ENCODE measurements around the gene C2CD5. TPM values are rescaled to one million over a fixed set of nuclear protein-coding genes. Genes with fewer than 3 reads are reported as not detected.

C2CD5 gene
- polyA plus RNA-seq, 4 donors, result 63.0 to 95.3 (median 76.4) TPM

DNA sequence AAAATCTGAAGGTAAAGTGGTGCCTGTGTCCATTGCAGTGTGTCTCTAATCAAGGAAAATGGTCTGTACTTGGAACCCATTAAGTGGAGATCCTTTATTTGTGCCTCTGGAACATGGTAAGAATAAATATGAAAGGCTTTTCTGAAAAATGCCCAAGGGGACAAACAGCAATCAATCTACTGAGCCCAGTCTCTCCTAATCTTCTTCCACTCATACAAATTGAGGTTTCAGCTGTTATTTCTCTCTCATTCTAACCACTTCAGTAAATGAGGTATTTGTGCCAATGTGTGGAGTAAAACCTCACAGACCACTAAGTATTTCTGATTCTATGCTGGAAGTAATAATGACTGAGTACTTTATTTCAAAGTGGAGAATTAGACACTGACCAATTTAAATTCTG, 127.5 kb downstream of the C2CD5 start:
- no peak for DNase-seq (ENCODE audit: low read depth in 4 of 4, low spot score in 2 of 4)

DNA sequence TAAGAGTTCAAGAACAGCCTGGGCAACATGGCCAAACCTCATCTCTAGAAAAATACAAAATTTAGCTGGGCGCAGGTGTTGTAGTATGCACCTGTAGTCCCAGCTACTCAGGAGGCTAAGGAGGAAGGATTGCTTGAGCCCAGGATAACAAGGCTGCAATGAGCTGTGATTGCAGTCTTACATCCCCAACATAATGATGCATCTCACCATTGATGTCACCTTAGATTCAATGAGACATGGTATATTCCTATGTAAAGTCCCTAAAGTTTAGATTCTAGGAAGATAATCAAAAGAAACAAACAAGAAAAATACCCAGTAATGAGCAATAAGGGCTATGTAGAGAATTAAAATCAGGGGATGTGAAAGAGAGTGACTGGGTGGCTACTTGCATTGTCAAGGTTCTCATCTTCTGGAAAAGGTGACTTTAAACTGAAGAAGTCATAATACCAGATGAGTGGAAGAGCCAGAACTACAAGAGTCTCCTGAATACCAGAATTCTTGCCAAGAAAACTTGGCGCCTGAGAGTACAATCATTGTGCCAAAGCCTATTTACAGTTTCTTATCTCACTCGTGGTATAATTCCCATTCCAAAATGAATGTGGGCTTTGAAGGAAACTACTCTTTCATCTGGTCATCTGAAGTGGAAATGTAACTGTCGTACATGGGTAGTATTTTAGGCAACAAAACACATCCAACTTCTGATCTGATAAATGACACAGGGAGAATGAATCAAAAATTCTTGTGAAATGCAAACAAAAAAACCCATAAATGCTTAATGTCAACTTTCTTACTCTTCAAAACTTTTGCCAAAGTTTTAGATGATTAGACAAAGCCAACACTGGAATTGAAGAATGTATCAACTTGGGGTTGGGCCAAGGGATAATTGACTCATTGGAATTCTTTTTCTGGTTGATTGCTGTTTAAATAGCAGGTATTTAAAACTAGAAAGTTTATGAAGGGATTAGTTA, 128.7 kb downstream of the C2CD5 start:
- no peak for DNase-seq (ENCODE audit: low read depth in 4 of 4, low spot score in 2 of 4)

DNA sequence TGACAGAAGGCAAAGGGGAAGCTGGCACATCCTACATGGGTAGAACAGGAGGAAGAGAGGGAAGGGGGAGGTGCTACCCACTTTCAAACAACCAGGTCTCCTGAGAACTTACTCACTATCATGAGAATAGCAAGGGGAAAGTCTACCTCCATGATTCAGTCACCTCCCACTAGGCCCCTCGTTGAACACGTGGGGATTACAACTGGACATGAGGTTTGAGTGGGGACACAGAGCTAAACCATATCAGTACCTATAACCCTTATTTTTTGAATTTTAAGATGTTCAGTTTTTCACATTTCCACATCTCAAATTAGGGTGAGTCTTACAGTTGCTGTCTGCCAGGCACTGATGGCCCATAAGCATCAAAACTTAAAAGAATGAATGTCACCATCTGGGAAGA, 129.6 kb downstream of the C2CD5 start:
- DNase-seq (ENCODE audit: low read depth in 4 of 4, low spot score in 2 of 4), result no peak

DNA sequence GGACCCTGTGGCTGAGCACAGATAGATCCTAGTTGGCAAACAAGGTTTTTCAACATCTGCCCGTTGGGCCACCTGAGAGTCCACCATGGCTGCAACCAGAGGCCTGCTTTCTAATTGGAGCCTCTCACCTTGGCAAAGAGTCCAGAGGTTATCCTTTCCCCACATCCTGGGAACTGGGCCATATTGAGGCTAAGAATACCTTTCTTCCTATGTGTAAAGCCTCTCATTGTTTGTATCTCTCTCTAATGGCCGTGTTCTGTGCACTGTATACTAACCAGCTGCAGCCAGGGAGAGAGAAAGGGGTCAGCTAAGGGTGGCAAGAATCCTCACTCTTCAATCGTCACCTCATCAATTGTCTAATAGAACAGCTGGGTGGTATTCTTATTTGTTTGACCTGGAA, 130.8 kb downstream of the C2CD5 start:
- no peak for DNase-seq (ENCODE audit: low read depth in 4 of 4, low spot score in 2 of 4)

DNA sequence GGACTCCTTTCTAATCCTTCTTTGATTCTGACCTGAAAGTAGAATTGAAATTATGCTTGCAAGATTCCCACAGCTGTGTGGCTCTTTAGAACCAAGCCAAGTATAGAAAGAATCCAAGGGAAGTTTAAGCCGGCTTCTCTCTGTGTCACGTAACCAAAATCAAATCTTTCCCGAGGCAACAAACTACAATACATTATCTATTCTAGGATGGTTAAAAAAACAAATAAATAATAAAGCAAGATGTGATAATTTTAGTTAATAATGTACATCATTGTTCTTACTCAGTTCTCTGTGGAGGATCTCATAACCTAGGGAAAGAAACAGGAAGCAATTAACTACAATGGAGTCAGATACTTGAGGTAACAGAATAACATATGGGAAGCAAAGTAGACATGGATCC, 131.8 kb downstream of the C2CD5 start:
- no peak for DNase-seq (ENCODE audit: low read depth in 4 of 4, low spot score in 2 of 4)

DNA sequence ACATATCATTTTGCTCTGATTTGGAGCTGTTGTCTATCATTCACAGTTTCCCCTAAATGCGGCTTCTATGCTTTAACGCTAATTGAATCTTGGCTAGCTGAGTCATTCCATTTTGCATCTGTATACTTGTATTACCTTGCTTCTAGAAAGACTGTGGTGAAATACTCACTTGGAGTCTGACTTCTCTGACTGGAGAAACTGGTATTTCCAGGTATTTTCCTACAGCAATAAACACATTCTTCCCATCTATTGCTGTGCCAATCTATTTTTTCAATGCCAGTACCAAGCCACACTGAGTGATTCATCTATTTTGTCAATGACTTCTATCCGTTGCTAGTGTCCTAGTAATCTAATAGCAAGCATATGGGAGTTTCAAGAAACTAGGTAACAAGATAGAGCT, 133.9 kb downstream of the C2CD5 start:
- DNase-seq (ENCODE audit: low read depth in 4 of 4, low spot score in 2 of 4), result no peak

DNA sequence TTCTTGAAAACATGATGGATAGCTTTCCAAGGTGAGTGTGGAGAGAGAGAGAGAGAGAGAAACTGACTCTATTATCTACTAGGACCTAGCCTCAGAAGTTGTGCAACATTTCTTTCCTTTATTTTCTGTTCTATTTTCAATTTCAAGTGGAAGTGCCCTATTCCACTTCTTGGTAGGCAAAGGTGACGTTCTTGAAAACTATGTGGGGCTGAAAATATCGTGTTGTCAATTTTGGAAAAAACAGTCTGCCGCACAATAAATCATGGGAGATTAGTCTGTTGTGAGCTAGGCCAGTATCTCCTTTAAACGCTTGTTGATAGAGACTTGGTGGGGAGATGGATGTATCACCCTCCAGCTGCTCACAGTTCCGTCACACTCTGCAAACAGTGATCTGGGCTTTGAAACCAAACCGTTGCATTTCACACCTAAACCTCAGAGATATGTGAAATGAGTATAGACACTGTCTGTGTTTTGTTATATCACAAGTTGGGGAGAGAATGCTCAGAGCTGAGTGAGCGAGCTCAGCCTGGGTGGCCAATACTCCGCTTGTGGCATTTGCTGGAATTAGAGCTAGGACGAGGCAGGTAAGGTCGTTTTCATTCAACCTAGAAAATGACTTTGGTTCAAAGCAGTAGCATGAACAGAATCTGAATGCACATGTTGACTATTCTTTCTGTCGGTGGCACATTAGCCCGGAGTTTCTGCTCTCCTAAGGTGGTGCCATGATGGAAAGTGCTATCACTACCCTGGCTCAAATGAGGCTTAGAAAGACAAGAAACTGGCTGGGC, 134.8 kb downstream of the C2CD5 start:
- DNase-seq (ENCODE audit: low read depth in 4 of 4, low spot score in 2 of 4), result no peak

DNA sequence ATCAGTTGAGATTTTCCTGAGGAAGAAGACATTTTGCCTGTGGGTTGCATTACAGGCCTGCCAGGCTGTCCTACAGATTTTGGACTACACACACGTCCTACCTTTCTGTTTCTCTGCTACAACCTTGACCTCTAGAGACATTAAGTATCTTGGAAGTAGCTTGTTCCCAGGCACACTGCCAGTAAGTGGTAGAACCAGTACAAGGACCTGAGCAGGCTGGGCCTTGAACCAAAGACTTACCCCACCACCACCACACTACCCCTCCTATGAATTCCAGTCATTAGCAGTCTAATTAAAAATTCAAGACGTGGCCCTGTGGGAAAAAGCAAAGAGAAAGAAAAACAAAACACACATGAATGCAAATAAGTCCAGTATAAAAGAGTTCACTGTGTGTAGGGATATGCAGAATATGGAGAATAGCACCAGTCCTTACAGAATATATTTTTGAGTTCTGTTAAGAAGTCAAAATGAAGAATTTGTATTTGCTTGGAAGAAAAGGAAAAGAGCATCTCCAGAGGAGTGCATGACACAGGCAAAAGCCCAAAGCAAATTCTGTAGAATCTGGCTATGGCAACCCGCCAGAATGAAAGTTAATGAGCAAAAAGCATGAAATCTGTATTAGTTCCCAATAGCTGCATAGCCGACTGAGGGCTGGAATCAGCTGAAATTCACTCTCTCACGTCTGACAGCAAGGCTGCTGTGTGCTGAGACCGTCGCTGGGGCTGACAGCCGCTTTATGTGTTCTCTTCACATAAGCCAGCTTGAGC, 135.5 kb downstream of the C2CD5 start:
- DNase-seq (ENCODE audit: low read depth in 4 of 4, low spot score in 2 of 4), result no peak

DNA sequence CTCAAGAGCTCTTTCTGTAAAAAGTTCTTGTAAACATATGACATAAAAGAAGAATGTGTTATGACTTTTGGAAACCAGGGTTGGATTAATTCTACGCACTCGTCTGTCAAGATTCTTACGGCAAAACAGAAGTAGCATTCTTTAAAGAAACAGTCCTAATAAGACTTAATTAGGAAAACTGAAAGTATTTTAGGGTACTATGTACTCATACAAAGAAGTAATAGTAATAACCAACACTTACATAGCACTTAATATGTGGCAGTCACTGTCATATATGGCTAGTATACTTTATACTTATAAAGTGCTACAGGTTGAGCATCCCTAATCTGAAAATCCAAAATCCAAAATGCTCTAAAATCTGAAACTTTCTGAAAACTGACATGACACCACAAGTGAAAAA, 136.9 kb downstream of the C2CD5 start:
- no peak for DNase-seq (ENCODE audit: low read depth in 4 of 4, low spot score in 2 of 4)

DNA sequence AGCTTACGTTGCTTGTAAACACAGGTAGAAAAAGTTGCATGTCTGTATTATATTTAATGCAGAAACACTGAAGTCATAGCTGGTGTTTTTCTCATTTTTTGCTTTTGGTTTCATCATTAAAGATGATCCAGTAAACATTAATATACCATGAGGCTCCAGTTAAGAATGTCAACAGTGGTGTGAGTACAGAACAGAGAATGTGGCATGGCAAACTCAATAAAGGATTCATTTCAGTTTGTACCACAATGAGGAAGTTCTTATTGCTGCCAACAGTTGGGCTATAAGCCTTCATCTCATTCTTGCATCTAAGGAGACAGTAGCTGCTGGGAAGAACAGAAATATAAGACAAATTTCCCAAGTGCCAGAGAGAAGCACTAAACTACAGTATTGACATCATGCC, 137.7 kb downstream of the C2CD5 start:
- no peak for DNase-seq (ENCODE audit: low read depth in 4 of 4, low spot score in 2 of 4)

DNA sequence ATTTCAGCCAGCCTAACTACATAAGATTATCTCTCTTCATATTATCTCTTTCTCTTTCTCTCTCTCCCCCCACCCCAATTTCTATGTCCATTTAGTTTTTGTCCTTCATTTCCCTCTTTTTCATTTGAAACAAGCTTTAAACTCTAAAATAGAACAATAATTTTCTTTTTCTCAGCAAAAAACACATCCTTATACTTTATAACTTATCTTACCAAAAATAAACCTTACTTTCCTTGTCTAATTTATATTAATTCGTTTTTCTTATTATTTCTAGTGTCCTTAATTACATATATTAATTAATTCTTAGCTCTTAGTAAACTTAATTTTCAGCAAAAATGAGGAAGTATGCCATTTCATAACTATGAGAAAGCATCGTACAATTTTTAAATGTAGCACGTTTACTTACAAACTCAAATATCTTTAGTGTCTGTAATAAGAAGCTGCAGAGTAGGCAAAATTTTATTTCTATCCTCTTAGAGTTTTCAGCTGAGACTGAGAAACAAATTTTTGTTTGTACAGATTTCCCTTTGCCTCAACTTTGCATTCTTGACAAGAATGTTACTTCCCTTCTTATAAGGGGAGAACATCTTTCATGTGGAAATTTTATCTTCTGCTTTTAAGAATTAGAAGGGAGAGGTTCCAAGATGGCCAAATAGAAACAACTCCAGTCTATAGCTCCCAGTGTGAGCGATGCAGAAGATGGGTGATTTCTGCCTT, 144.7 kb downstream of the C2CD5 start:
- no peak for DNase-seq (ENCODE audit: low read depth in 4 of 4, low spot score in 2 of 4)

Other genes with a start within 250 kb of the C2CD5 start
- gene ST8SIA1, start 209.8 kb downstream of the C2CD5 start, polyA plus RNA-seq (ENCODE audit: insufficient read length in 4 of 4), result 1 to 10 TPM; 5.6 to 6.6 (median 5.9) TPM
- 10 to 100 TPM; 62.1 to 92.8 (median 64.2) TPM for gene ETNK1, start 80.6 kb upstream of the C2CD5 start, polyA plus RNA-seq (ENCODE audit: insufficient read length in 4 of 4)